Smooth muscle cell (in vitro differentiated cells): Measurements from ENCODE around the gene SALL2. TPM values are rescaled to one million over a fixed set of nuclear protein-coding genes. Genes with fewer than 3 reads are reported as not detected.
"Not testable (repeated sequence)": the region's sequence is repeated elsewhere in the genome, so short reads cannot be mapped to it uniquely, and the experiment has no call there.

Source experiments
- DNase-seq: peaks from one replicate; lab custom pipeline; 2025; ENCODE audit not compliant: unreplicated experiment; lab: John Stamatoyannopoulos, UW
- H2AFZ ChIP-seq: fragments of 200-600 bp; sonication (generic); 2 replicates; pipeline ENCODE4 v1.6.0; 2016; ENCODE audit warnings: antibody characterized with exemption, low read depth, mild to moderate bottlenecking
- H3F3A ChIP-seq: fragments of 200-600 bp; sonication (generic); 2 replicates; pipeline ENCODE4 v1.6.0; 2017; ENCODE audit warnings: antibody characterized with exemption, low read depth
- H3K27ac ChIP-seq: fragments of 200-600 bp; sonication (generic); 2 replicates; pipeline ENCODE4 v1.5.1; 2016; ENCODE audit warnings: low read depth, mild to moderate bottlenecking
- H3K27me3 ChIP-seq: fragments of 200-600 bp; sonication (generic); 2 replicates; pipeline ENCODE4 v1.6.1; 2016; ENCODE audit warnings: low read depth, mild to moderate bottlenecking
- H3K36me3 ChIP-seq: fragments of 200-600 bp; sonication (generic); 2 replicates; pipeline ENCODE4 v1.5.1; 2016; ENCODE audit warnings: low read depth
- H3K4me1 ChIP-seq: fragments of 200-600 bp; sonication (generic); 2 replicates; pipeline ENCODE4 v1.5.1; 2016; ENCODE audit warnings: low read depth
- H3K4me2 ChIP-seq: fragments of 200-600 bp; sonication (generic); 2 replicates; pipeline ENCODE4 v1.6.0; 2016; ENCODE audit warnings: mild to moderate bottlenecking
- H3K4me3 ChIP-seq: fragments of 200-600 bp; sonication (generic); 2 replicates; pipeline ENCODE4 v1.5.1; 2016; ENCODE audit warnings: mild to moderate bottlenecking
- H3K79me2 ChIP-seq: fragments of 200-600 bp; sonication (generic); 2 replicates; pipeline ENCODE4 v1.6.0; 2016; ENCODE audit warnings: low read depth, mild to moderate bottlenecking
- H3K9ac ChIP-seq: fragments of 200-600 bp; sonication (generic); 2 replicates; pipeline ENCODE4 v1.6.0; 2016; ENCODE audit warnings: low read depth
- H3K9me3 ChIP-seq: fragments of 200-600 bp; sonication (generic); replicated peaks from 2 replicates; pipeline ENCODE4 v1.5.1; 2016; ENCODE audit warnings: low read depth
- H4K20me1 ChIP-seq: fragments of 200-600 bp; sonication (generic); 2 replicates; pipeline ENCODE4 v1.6.0; 2016; ENCODE audit warnings: low read depth
- WGBS: methylation state at CpG from one replicate; pipeline ENCODE4 v1.1.7; 2016; ENCODE audit warnings: low lambda C conversion rate; 5-methylcytosine and 5-hydroxymethylcytosine counted together
- polyA plus RNA-seq: library from polyadenylated mRNA; unstranded; fragments of >200 nt; fragmentation: Nextera tagmentation; extraction: Ambion mirVana; gene quantifications from 2 replicates; pipeline ENCODE4 v1.2.1, GENCODE V29; 2016
- total RNA-seq: library from RNA; depleted of rRNA; stranded (reverse); fragments of >200 nt; gene quantifications from 2 replicates; pipeline ENCODE4 v1.2.3, GENCODE V29; 2014
- TF ChIP-seq, protein P1 (sequence below): fragments of 200-600 bp; sonication (generic); IDR thresholded peaks from 2 replicates; pipeline ENCODE4 v1.5.1; 2017; ENCODE audit warnings: borderline replicate concordance, mild to moderate bottlenecking, antibody characterized with exemption; ENCODE audit not compliant: insufficient read depth, poor library complexity, severe bottlenecking

SALL2 gene
- total and polyA plus RNA-seq, 2 experiments from 2014 or later, result 4.5 to 5.9 TPM

GRCh38 chr14:21557084-21557901 is 31.1 kb upstream of the SALL2 start:
- Histone ChIP-seq H2AFZ (peak overlapping the region; percentile 98), H3F3A (no peaks in the 10 kb centered on the region), H3K27ac (peak overlapping the region; percentile 32), H3K9me3 (no peaks in the 10 kb centered on the region), H3K4me2 (peak overlapping the region; percentile 88), H3K9ac (peak overlapping the region; percentile 74), H3K36me3 (no peaks in the 10 kb centered on the region), H3K79me2 (no peaks in the 10 kb centered on the region), H3K4me3 (peak overlapping the region; percentile 59), H3K27me3 (no peaks in the 10 kb centered on the region), H4K20me1 (no peaks in the 10 kb centered on the region), H3K4me1 (no peaks in the 10 kb centered on the region)
- DNase-seq, result peak; percentile 22
- TF ChIP-seq, protein P1, sequence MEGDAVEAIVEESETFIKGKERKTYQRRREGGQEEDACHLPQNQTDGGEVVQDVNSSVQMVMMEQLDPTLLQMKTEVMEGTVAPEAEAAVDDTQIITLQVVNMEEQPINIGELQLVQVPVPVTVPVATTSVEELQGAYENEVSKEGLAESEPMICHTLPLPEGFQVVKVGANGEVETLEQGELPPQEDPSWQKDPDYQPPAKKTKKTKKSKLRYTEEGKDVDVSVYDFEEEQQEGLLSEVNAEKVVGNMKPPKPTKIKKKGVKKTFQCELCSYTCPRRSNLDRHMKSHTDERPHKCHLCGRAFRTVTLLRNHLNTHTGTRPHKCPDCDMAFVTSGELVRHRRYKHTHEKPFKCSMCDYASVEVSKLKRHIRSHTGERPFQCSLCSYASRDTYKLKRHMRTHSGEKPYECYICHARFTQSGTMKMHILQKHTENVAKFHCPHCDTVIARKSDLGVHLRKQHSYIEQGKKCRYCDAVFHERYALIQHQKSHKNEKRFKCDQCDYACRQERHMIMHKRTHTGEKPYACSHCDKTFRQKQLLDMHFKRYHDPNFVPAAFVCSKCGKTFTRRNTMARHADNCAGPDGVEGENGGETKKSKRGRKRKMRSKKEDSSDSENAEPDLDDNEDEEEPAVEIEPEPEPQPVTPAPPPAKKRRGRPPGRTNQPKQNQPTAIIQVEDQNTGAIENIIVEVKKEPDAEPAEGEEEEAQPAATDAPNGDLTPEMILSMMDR, result peak; percentile 78
- WGBS, result 6% methylated on average over 11 of the region's 11 CpGs

- H3K27me3 ChIP-seq, result no peaks in the 10 kb centered on the region
- WGBS, result 50% methylated on average over 5 of the region's 5 CpGs
Measured at GRCh38 chr14:21556378-21557083, 30.4 kb upstream of the SALL2 start.

DNA sequence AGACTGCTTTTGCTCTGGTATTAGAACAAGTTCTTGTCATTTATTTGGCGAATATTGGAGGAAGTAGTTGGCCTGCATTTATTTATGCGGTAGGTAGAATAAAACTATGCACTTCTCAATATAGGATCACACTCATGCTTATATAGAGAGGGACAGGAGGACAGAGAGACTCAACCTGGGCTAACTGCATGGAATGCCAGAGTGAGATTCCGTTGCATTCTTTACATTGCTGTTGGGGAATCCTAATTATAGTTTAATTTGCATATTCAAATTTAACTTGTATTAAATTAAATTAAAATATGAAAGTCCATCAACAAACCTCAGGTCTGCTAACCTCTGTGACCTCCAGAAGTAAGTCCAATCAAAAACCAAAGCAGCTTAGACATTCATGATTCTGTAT is 27.1 kb upstream of the SALL2 start:
- no peak for DNase-seq
- TF ChIP-seq, protein P1, result no peak
- WGBS, result 59% methylated on average over 3 of the region's 3 CpGs

More at GRCh38 chr14:21556378-21557083, 30.4 kb upstream of the SALL2 start:
- Histone ChIP-seq H4K20me1 (no peaks in the 10 kb centered on the region), H3K4me2 (no peak overlapping the region), H3K9me3 (no peaks in the 10 kb centered on the region), H3K36me3 (no peaks in the 10 kb centered on the region), H3K4me3 (no peak overlapping the region), H3F3A (no peaks in the 10 kb centered on the region), H3K27ac (no peak overlapping the region), H3K4me1 (no peaks in the 10 kb centered on the region), H2AFZ (peak overlapping the region; percentile 19), H3K9ac (no peak overlapping the region), H3K79me2 (no peaks in the 10 kb centered on the region)
- DNase-seq, result no peak
- TF ChIP-seq, protein P1, result no peak

DNA sequence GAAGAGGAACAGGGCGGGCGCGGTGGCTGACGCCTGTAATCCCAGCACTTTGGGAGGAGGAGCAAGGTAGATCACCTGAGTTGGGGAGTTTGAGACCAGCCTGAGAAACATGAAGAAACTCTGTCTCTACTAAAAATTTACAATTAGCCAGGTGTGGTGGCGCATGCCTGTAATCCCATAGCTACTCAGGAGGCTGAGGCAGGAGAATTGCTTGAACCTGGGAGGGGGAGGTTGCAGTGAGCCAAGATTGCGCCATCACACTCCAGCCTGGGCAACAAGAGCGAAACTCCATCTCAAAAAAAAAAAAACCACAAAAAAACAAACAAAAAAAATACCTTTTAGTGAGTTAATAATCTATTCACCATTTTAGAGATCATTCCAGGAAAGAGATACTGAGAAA is 18.4 kb upstream of the SALL2 start:
- H3K9me3 ChIP-seq, H3K27ac ChIP-seq, H3K4me2 ChIP-seq, H3K36me3 ChIP-seq, H2AFZ ChIP-seq, H3K27me3 ChIP-seq, H3F3A ChIP-seq, H3K9ac ChIP-seq, H3K4me3 ChIP-seq, H4K20me1 ChIP-seq, DNase-seq, H3K79me2 ChIP-seq: not testable (repeated sequence)
- WGBS, result 98% methylated on average over 7 of the region's 7 CpGs
- H3K4me1 ChIP-seq, result peaks cover 11% of the 10 kb centered on the region

More for the DNA sequence above, 27.1 kb upstream of the SALL2 start:
- H3K79me2 ChIP-seq, result no peaks in the 10 kb centered on the region
- no peaks in the 10 kb centered on the region for H3K9me3 ChIP-seq
- no peak overlapping the region for H3K4me3 ChIP-seq
- no peaks in the 10 kb centered on the region for H3K27me3 ChIP-seq
- no peaks in the 10 kb centered on the region for H3K36me3 ChIP-seq
- no peak overlapping the region for H3K9ac ChIP-seq
- H4K20me1 ChIP-seq, result no peaks in the 10 kb centered on the region
- no peak overlapping the region for H3K27ac ChIP-seq
- H3F3A ChIP-seq, result no peaks in the 10 kb centered on the region
- no peak overlapping the region for H2AFZ ChIP-seq
- H3K4me1 ChIP-seq, result no peaks in the 10 kb centered on the region
- H3K4me2 ChIP-seq, result no peak overlapping the region
